ENCODE data around the gene CYP3A4.
"Not testable (repeated sequence)": the region's sequence is repeated elsewhere in the genome, so short reads cannot be mapped to it uniquely, and the experiment has no call there.

The CYP3A4 gene

DNA sequence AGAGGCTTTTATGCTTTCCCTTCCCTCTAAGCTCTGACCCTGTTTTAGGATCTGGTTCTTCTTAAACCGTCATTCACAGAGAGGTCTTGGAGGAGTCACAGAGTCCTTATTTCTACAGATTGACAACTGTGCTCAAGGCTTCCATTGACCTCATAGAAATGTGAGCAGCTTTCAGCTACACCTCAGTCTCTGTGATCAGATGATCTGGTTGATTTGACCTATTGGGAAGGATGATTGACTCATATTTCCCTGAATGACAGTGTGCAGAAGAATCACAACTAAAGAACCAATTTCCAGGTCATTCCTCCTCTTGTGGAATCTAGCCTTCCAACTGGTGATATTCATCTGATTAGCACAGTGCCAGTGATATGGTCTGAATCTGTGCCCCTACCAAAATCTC lies 3.4 kb downstream of the CYP3A4 start:
- no peak for TF ChIP-seq MYC (IDR thresholded peaks at IDR 0.05; ENCODE audit: low read depth, low read length)
- no peak for TF ChIP-seq CTCF (IDR thresholded peaks at IDR 0.05; ENCODE audit: low read depth, low read length)
- no peak for TF ChIP-seq MAX (IDR thresholded peaks at IDR 0.05; ENCODE audit: low read depth, low read length)
- TF ChIP-seq POLR2A (IDR thresholded peaks at IDR 0.05; ENCODE audit: extremely low read depth, insufficient read length): no peak
- no peak overlapping the region for H3K4me3 ChIP-seq (ENCODE audit: low read depth, low read length)
- no peak for DNase-seq (ENCODE audit: low read depth)

GRCh38 chr7:99779949-99780348 lies 4.0 kb downstream of the CYP3A4 start:
- TF ChIP-seq POLR2A (IDR thresholded peaks at IDR 0.05; ENCODE audit: extremely low read depth, insufficient read length) (no peak), MYC (IDR thresholded peaks at IDR 0.05; ENCODE audit: low read depth, low read length) (no peak), CTCF (IDR thresholded peaks at IDR 0.05; ENCODE audit: low read depth, low read length) (no peak), MAX (IDR thresholded peaks at IDR 0.05; ENCODE audit: low read depth, low read length) (no peak)
- no peak overlapping the region for H3K4me3 ChIP-seq (ENCODE audit: low read depth, low read length)
- DNase-seq (ENCODE audit: low read depth): no peak

GRCh38 chr7:99778880-99779279 lies 5.1 kb downstream of the CYP3A4 start:
- DNase-seq (ENCODE audit: low read depth): no peak
- TF ChIP-seq CTCF (IDR thresholded peaks at IDR 0.05; ENCODE audit: low read depth, low read length) (no peak), POLR2A (IDR thresholded peaks at IDR 0.05; ENCODE audit: extremely low read depth, insufficient read length) (no peak), MAX (IDR thresholded peaks at IDR 0.05; ENCODE audit: low read depth, low read length) (no peak), MYC (IDR thresholded peaks at IDR 0.05; ENCODE audit: low read depth, low read length) (no peak)
- H3K4me3 ChIP-seq (ENCODE audit: low read depth, low read length): no peak overlapping the region

DNA sequence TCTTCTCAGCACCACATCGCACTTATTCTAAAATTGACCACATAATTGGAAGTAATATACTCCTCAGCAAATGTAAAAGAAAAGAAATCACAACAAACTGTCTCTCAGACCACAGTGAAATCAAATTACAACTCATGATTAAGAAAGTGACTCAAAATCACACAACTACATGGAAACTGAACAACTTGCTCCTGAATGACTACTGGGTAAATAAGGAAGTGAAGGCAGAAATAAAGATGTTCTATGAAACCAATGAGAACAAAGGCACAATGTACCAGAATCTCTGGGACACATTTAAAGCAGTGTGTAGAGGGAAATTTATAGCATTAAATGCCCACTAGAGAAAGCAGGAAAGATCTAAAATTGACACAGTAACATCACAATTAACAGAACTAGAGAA lies 10.6 kb downstream of the CYP3A4 start:
- not testable (repeated sequence) for DNase-seq (ENCODE audit: low read depth); H3K4me3 ChIP-seq (ENCODE audit: low read depth, low read length)

GRCh38 chr7:99772565-99772964 lies 11.4 kb downstream of the CYP3A4 start:
- no peak for DNase-seq (ENCODE audit: low read depth)
- TF ChIP-seq MAX (IDR thresholded peaks at IDR 0.05; ENCODE audit: low read depth, low read length) (no peak), POLR2A (IDR thresholded peaks at IDR 0.05; ENCODE audit: extremely low read depth, insufficient read length) (no peak), CTCF (IDR thresholded peaks at IDR 0.05; ENCODE audit: low read depth, low read length) (no peak), MYC (IDR thresholded peaks at IDR 0.05; ENCODE audit: low read depth, low read length) (no peak)
- no peak overlapping the region for H3K4me3 ChIP-seq (ENCODE audit: low read depth, low read length)

- not testable (repeated sequence) for DNase-seq (ENCODE audit: low read depth); H3K4me3 ChIP-seq (ENCODE audit: low read depth, low read length)
These were observed 14.5 kb downstream of the CYP3A4 start for GRCh38 chr7:99769494-99769893.

GRCh38 chr7:99768471-99768870 lies 15.5 kb downstream of the CYP3A4 start:
- DNase-seq (ENCODE audit: low read depth): no peak
- TF ChIP-seq MYC (IDR thresholded peaks at IDR 0.05; ENCODE audit: low read depth, low read length): no peak
- no peak for TF ChIP-seq POLR2A (IDR thresholded peaks at IDR 0.05; ENCODE audit: extremely low read depth, insufficient read length)
- no peak for TF ChIP-seq MAX (IDR thresholded peaks at IDR 0.05; ENCODE audit: low read depth, low read length)
- TF ChIP-seq CTCF (IDR thresholded peaks at IDR 0.05; ENCODE audit: low read depth, low read length): no peak
- no peak overlapping the region for H3K4me3 ChIP-seq (ENCODE audit: low read depth, low read length)

Data from NB4 (cell line).